Umbilical cord (tissue), 2 donors: ENCODE results near the gene AP5S1. TPM values are rescaled to one million over a fixed set of nuclear protein-coding genes. Genes with fewer than 3 reads are reported as not detected.
"Not testable (repeated sequence)": the region's sequence is repeated elsewhere in the genome, so short reads cannot be mapped to it uniquely, and the experiment has no call there.

ENCODE experiments used
- DNase-seq: peaks from one replicate; pipeline ENCODE4 v3.0.0-alpha.2; 2015; ENCODE audit warnings: low spot score
- total RNA-seq: library from RNA; depleted of rRNA; stranded (reverse); fragments of >200 nt; gene quantifications from one replicate; pipeline ENCODE4 v1.2.3, GENCODE V29; 2014; ENCODE audit warnings: low replicate concordance; ENCODE audit not compliant: insufficient read depth

AP5S1 gene
- total RNA-seq, 1 donor from 2014 or later: 6.3 TPM

GRCh38 chr20:3789201-3789600 lies 31.1 kb upstream of the AP5S1 start:
- not testable (repeated sequence) for DNase-seq

GRCh38 chr20:3794168-3794567 lies 26.2 kb upstream of the AP5S1 start:
- not testable (repeated sequence) for DNase-seq

GRCh38 chr20:3794701-3795420 lies 25.5 kb upstream of the AP5S1 start:
- DNase-seq: no peak

GRCh38 chr20:3795511-3796468 lies 24.6 kb upstream of the AP5S1 start, which contains the start of gene CDC25B:
Gene CDC25B, plus strand, starts transcription at chr20:3796310. Its CDS starts 222 bp downstream, at chr20:3796532.
- DNase-seq: peak; percentile 95

- no peak for DNase-seq
Measured at GRCh38 chr20:3796477-3797225, 23.7 kb upstream of the AP5S1 start.

GRCh38 chr20:3797226-3797545 lies 23.2 kb upstream of the AP5S1 start:
- DNase-seq: no peak

- DNase-seq: no peak
Measured at GRCh38 chr20:3797592-3798372, 22.6 kb upstream of the AP5S1 start.

- no peak for DNase-seq
Measured at GRCh38 chr20:3798373-3798768, 22.0 kb upstream of the AP5S1 start.

- no peak for DNase-seq
Measured at GRCh38 chr20:3798908-3799248, 21.5 kb upstream of the AP5S1 start.

GRCh38 chr20:3800256-3800877 lies 20.0 kb upstream of the AP5S1 start:
- no peak for DNase-seq

- no peak for DNase-seq
Measured at GRCh38 chr20:3800878-3801260, 19.5 kb upstream of the AP5S1 start.

- DNase-seq: no peak
Measured at GRCh38 chr20:3801299-3801698, 19.0 kb upstream of the AP5S1 start.

GRCh38 chr20:3801846-3802245 lies 18.5 kb upstream of the AP5S1 start:
- DNase-seq: no peak

- no peak for DNase-seq
Measured at GRCh38 chr20:3802524-3803239, 17.7 kb upstream of the AP5S1 start.

- no peak for DNase-seq
Measured at GRCh38 chr20:3803289-3803688, 17.1 kb upstream of the AP5S1 start.

GRCh38 chr20:3803854-3804253 lies 16.5 kb upstream of the AP5S1 start:
- DNase-seq: no peak

GRCh38 chr20:3804254-3804751 lies 16.0 kb upstream of the AP5S1 start:
- DNase-seq: no peak

GRCh38 chr20:3804781-3805180 lies 15.6 kb upstream of the AP5S1 start:
- no peak for DNase-seq

- no peak for DNase-seq
Measured at GRCh38 chr20:3808544-3808943, 11.8 kb upstream of the AP5S1 start.
